Measurements from ENCODE around the gene TRAPPC14.
"Not testable (repeated sequence)": the region's sequence is repeated elsewhere in the genome, so short reads cannot be mapped to it uniquely, and the experiment has no call there.

Gene TRAPPC14

DNA sequence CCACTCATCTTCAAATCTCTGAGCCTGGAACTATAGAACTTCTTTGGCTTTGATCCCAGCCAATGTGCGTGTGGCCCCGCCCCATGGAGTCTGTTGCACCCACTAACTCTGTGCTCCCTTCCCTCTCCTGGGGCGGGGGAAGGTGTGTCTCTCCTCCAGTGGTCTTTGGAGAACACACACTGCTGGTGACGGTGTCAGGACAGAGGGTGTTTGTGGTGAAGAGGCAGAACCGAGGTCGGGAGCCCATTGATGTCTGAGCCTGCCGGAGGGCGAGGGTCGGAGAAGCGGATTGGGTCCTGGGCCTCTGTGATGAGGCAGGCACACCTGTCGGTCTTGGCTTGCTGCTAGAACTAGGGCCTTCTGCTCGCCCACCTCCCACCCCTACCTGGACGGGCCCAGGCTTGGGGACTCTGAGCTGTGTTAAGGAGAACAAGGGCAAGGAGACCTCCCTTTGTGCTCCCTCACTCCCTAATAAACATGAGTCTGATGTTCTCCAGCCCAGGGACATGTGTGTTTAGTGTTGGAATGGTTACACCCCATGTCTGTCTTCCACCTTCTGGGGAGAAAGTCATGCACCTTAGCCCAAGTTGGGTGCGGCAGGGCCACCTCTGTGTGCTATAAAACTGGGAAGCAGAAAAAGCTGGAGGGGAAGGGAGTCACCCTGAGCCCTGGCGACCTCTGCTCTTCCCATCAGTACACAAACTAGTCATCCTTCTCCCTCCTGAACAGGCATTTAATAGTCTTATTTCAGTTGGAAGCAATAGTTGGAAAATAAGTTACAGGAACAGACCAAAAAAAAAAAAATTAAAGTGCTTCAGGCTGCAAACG, 4.6 kb downstream of the TRAPPC14 start:
- no peak for DNase-seq

GRCh38 chr7:100152937-100153666, 5.4 kb downstream of the TRAPPC14 start:
- no peak for DNase-seq

- no peak for DNase-seq
Observed at GRCh38 chr7:100152404-100152803, 6.1 kb downstream of the TRAPPC14 start.

DNA sequence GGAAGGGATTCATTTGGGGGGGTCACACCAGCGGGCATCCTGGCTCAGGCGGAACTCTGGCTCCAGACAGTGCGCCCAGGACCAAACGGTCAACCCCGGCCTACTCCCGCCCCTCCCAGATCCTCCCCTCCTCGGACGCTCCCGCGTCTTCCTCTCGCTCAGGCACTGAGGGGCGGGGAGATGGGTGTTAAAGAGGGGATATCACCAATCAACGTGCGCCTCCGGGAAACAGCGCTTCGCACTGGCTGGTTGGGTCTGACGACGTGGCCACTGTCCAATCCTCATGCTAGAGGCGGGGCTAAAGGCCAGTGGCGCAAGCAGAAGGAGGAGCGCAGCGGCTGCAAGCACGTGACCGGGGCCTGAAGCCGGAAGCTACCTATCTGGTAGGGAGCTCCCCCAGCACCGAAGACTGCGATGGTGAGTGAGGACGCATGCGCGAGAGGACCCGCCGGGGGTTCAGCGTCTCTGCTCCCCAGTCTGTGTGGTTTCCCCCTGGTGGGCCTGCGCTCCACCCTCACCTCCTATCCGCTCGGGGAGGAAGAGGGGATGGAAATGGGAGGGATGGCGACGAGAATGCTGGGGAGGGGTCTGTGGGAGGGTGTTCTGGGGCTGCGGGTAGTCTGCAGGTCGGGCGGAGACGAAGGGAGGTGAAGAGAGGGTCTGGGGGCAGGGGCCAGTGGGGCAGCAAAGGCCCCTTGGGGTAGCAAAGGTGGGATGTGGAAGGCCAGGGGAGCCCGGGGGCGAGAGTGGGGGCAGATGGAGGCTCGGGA, 9.8 kb downstream of the TRAPPC14 start, which contains the start of gene LAMTOR4:
Gene LAMTOR4, plus strand, starts transcription at position 360 of the 770 bp plus-strand sequence. Its CDS starts 55 bp downstream, at position 415.
- peak; percentile 88 for DNase-seq

DNA sequence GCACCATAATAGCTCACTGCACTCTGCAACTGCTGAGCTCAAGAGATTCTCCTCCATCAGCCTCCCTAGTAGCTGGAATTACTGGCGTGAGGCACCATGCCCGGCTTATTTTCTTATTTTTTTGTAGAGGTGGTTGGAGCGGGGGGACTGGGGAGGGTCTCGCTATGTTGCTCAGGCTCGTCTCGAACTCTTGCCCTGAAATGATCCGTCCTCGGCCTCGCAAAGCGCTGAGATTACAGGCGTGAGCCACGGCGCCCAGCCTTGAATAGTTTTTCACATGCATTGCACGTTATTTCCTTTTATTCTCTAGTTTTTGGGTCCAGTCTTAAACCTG, 10.3 kb downstream of the TRAPPC14 start:
- DNase-seq, result no peak

- no peak for DNase-seq
Observed at GRCh38 chr7:100147278-100147677, 11.2 kb downstream of the TRAPPC14 start.

DNA sequence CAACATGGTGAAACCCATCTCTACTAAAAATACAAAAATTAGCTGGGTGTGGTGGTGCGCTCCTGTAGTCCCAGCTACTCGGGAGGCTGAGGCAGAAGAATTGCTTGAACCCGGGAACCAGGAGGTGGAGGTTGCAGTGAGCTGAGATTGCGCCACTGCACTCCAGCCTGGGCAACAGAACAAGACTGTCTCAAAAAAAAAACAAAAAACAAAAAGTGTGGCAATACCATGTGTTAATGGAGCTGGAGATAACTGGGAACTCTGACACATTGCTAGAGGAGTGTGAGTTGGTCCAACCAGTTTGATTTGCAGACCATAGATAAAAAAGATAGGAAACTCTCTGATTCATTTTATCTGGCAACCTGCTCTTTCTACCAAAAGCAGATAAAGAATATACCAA, 12.2 kb downstream of the TRAPPC14 start:
- DNase-seq, result not testable (repeated sequence)

DNA sequence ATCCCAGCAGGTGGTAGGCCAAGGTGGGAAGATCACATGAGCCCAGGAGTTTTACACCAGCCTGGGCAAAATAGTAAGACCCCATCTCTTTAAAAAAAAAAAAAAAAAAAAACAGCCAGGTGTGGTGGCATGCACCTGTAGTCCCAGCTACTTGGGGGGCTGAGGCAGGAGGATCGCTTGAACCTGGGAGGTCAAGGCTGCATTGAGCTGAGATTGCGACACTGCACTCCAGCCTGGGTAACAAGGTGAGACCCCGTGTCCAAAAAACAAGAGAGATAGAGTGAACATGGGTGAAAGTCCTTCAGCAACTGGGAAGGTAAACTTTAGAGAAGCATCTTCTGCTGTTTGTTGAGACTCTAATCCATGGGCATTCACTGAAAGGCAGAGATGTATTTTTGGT, 16.1 kb downstream of the TRAPPC14 start:
- DNase-seq, result no peak

- DNase-seq, result no peak
Observed at GRCh38 chr7:100141555-100141949, 17.0 kb downstream of the TRAPPC14 start.

GRCh38 chr7:100137851-100138760, 20.4 kb downstream of the TRAPPC14 start:
- no peak for DNase-seq

GRCh38 chr7:100132697-100133151, 25.8 kb downstream of the TRAPPC14 start:
- no peak for DNase-seq

GRCh38 chr7:100132126-100132525, 26.4 kb downstream of the TRAPPC14 start:
- DNase-seq, result no peak

- DNase-seq, result peak; percentile 15
Observed at GRCh38 chr7:100130608-100131453, 27.7 kb downstream of the TRAPPC14 start.

GRCh38 chr7:100130220-100130607, 28.3 kb downstream of the TRAPPC14 start:
- DNase-seq, result not testable (repeated sequence)

DNA sequence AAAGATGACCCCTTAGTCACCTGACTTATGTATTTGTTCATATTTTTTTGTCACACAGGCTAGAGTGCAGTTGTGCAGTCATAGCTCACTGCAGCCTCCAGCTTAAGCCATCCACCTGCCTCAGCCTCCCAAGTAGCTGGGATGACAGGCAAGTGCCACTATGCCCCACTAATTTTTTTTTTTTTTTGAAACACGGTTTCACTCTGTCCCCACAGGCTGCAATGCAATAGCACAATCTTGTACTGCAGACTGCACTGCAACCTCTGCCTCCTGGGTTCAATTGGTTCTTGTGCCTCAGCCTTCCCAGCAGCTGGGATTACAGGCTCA, 29.9 kb downstream of the TRAPPC14 start:
- no peak for DNase-seq

DNA sequence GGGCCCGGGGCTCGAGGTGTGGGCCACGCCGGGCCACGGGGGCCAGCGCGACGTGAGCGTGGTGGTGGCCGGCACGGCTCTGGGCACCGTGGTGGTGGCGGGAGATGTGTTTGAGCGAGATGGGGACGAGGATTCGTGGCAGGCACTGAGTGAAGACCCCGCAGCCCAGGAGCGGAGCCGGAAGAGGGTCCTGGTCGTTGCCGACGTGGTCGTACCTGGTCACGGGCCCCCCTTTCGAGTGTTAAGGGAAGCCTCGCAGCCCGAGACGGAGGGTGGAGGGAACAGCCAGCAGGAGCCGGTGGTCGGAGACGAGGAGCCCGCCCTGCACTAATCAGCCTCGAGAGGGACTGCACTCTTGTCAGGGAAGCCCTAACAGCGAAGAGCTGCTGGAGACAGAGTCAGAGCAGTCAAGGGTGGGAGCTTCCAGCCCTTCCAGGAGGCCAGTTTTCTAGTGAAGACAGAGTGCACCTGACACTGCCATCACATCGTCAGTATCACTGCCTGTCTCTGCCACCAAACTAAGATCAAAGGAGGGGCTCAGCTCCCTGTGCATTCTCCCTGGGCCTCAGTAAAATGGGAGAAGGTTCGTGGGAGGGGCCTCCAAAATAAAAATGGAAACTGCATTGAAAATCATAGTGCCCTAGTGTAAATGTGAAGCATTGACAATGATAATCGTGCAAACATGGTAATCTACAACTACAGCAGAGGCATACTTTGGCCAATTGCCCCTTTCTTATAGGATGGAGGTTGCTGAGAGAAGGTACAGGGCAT, 30.5 kb downstream of the TRAPPC14 start:
- no peak for DNase-seq

DNA sequence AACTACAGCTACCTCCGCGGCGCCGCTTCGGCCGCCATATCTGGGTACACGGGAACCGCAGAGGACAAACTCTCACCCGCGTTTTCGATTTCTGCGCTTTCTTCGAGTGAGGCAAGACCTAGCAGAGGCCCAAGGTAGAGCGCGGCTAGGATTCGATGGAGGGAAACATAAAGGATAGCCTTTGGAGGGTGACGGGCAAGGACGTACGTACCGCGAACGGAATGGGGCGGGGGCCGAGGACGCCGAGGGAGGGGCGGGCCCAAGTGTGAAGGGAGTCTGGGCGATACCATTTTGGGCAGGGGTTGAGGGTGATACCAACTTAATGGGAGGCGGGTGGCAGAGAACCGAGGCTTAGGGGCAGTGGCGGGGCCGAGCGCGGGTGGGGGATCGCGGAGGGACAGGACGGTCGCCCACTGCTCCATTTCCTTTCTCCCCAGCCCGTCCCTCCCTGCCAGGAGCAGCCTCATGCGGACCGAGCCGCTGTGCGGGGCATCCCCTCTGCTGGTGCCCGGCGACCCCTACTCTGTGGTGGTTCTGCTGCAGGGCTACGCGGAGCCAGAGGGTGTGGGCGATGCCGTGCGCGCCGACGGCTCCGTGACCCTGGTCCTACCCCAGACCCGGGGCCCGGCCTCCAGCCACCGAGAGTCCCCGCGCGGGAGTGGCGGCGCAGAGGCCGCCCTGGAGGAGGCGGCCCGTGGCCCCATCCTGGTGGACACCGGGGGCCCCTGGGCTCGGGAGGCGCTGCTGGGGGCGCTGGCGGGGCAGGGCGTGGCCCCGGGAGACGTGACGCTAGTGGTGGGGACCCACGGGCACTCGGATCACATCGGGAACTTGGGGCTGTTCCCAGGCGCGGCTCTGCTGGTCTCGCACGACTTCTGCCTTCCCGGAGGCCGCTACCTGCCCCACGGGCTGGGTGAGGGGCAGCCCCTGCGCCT, 31.3 kb downstream of the TRAPPC14 start, which contains the start of gene MBLAC1:
Gene MBLAC1, plus strand, starts transcription at position 37 of the 935 bp plus-strand sequence. Its CDS starts 429 bp downstream, at position 466.
- DNase-seq, result peak; percentile 59

DNA sequence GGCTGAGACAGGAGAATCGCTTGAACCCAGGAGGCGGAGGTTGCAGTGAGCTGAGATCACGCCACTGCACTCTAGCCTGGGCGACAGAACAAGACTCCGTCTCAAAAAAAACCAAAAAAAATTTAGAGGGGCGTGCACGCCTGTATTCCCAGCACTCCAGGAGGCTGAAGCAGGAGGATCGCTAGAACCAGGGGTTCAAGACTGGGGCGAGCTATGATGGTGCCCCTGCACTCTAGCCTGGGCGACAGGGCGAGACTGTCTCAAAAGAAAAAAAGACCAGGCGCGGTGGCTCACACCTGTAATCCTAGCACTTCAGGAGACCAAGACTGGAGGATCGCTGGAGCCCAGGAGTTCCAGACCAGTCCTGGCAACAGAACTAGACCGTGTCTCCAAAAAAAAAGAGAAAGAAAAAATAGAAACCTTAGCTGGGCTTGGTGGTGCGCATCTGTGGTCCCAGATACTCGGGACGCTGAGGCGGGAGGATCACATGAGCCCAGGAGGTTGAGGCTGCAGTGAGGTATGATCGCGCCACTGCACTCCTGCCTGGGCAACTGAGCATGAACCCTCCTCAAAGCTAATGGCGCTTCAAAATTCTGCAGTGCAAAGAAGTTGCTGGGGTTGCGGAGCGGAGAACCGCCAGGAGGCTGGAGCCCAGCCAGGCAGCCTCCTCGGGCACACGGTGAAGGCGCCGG, 32.1 kb downstream of the TRAPPC14 start:
- DNase-seq, result no peak

All from GOT3 (cell line).